Bronchial epithelial cell (primary cell): ENCODE measurements around the gene APOBEC4. TPM values are rescaled to one million over a fixed set of nuclear protein-coding genes. Genes with fewer than 3 reads are reported as not detected.

Source experiments
- DNase-seq: peaks from one replicate; pipeline ENCODE4 v3.0.0-alpha.2; 2010; ENCODE audit warnings: low read depth
- FAIRE-seq: peaks from 2 replicates; lab custom pipeline; 2011; peaks lifted over from hg19 to GRCh38; lab: Jason Lieb, UNC
- H3K27me3 ChIP-seq: 2 replicates; pipeline ENCODE4 v1.5.1; 2011; ENCODE audit warnings: low read length; ENCODE audit not compliant: control insufficient read depth, insufficient read depth
- H3K36me3 ChIP-seq: 2 replicates; pipeline ENCODE4 v1.5.1; 2011; ENCODE audit warnings: low read length; ENCODE audit not compliant: control insufficient read depth, insufficient read depth
- H3K4me3 ChIP-seq: 2 replicates; pipeline ENCODE4 v1.5.1; 2011; ENCODE audit warnings: mild to moderate bottlenecking, low read depth, low read length, control low read depth
- CTCF ChIP-seq: IDR thresholded peaks from 2 replicates; pipeline ENCODE4 v1.5.1; 2011; ENCODE audit warnings: mild to moderate bottlenecking, moderate library complexity, low read length, control low read depth, inconsistent platforms; ENCODE audit not compliant: insufficient read depth, severe bottlenecking
- total RNA-seq: library from RNA; depleted of rRNA; stranded (reverse); fragments of >200 nt; gene quantifications from 2 replicates; pipeline ENCODE4 v1.2.1, GENCODE V29; 2014

Gene APOBEC4
- total RNA-seq, 1 donor from 2014 or later: not detected

- TF ChIP-seq CTCF: no peak
- FAIRE-seq: no peak
- peak; percentile 34 for DNase-seq
- Histone ChIP-seq H3K27me3 (peaks cover 2% of the 10 kb centered on the region), H3K36me3 (no peaks in the 10 kb centered on the region), H3K4me3 (no peak overlapping the region)
Measured at GRCh38 chr1:183676586-183677189, 23.6 kb upstream of the APOBEC4 start.

GRCh38 chr1:183675883-183676585, 22.9 kb upstream of the APOBEC4 start:
- TF ChIP-seq CTCF: no peak
- FAIRE-seq (no peak), DNase-seq (no peak)
- no peaks in the 10 kb centered on the region for H3K36me3 ChIP-seq
- peaks cover 2% of the 10 kb centered on the region for H3K27me3 ChIP-seq
- no peak overlapping the region for H3K4me3 ChIP-seq

- Histone ChIP-seq H3K36me3 (no peaks in the 10 kb centered on the region), H3K27me3 (peaks cover 2% of the 10 kb centered on the region), H3K4me3 (no peak overlapping the region)
- FAIRE-seq (no peak), DNase-seq (peak; percentile 35)
- no peak for TF ChIP-seq CTCF
Measured at GRCh38 chr1:183675381-183675780, 22.3 kb upstream of the APOBEC4 start.

- FAIRE-seq (no peak), DNase-seq (no peak)
- Histone ChIP-seq H3K36me3 (no peaks in the 10 kb centered on the region), H3K4me3 (no peak overlapping the region), H3K27me3 (peaks cover 2% of the 10 kb centered on the region)
- TF ChIP-seq CTCF: no peak
Measured at GRCh38 chr1:183674886-183675285, 21.8 kb upstream of the APOBEC4 start.

- Histone ChIP-seq H3K36me3 (no peaks in the 10 kb centered on the region), H3K4me3 (no peak overlapping the region), H3K27me3 (peaks cover 2% of the 10 kb centered on the region)
- TF ChIP-seq CTCF: no peak
- FAIRE-seq: no peak
- DNase-seq: no peak
Measured at GRCh38 chr1:183674339-183674738, 21.2 kb upstream of the APOBEC4 start.
